Measurements from ENCODE around the gene IFITM10. TPM values are rescaled to one million over a fixed set of nuclear protein-coding genes. Genes with fewer than 3 reads are reported as not detected.

The IFITM10 gene
- total and polyA plus RNA-seq, 9 of the 15 experiments (the other 6 are each of a cell fraction or from before 2014, with no cell fraction given) = 0.08 to 0.13 (median 0.09) TPM; not detected in 6

DNA sequence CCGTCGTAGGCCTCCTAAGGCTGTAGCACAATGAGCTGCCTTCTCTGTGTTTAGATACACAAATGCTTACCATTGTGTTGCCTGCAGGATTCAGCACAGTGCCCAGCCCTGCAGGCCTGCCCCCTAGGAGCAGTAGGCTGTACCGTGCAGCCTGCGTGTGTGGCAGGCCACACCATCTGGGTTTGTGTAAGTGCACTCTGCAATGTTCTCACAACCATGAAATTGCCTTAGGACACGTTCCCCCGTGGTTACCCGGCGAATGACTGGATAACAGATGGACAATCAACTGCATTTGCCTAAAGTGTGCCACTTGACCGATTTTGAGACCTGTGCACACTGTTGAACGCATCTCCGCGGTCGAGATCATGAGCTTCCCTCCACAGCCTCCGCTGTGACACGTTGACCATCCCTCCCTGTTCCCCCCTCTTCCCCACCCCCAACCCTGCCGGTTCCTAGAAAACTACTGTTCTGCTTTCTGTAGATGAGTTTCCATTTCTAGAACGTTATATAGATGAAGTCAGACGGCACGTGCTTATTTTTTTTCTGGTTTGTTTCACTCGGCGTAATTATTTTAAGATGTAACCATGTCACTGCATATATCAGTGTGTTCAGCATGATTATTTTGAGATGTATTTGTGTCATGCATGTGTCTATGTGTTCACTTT, 35.5 kb upstream of the IFITM10 start:
- no peak for ATAC-seq
- ChIA-PET POLR2A (no interaction called here), CTCF (ENCODE audit: low intra/inter-chr PET ratio) (interaction anchor here (0.9 to 1.3 kb wide), 3 partner anchors 47 to 92 kb away, joined by 4 to 8 read pairs (median 5); no protein-coding TSS in a partner anchor)
- no peak for DNase-seq (ENCODE audit: extremely low read depth in 1 of 4, low spot score in 3 of 4)
- Histone ChIP-seq H3K9me1 (ENCODE audit: control insufficient read depth, insufficient read depth, low read length) (no peaks in the 10 kb centered on the region), H3K9ac (ENCODE audit: insufficient read depth in 1 of 2, low read depth in 2 of 2, low read length in 2 of 2) (no peak overlapping the region), H3K27me3 (ENCODE audit: control insufficient read depth in 2 of 2, insufficient read depth in 2 of 2, low read length in 2 of 2) (peaks cover 51 to 75% of the 10 kb centered on the region in 2 experiments), H3K4me2 (ENCODE audit: insufficient read depth, low read length) (no peak overlapping the region), H4K20me1 (replicated peaks; ENCODE audit: control insufficient read depth, insufficient read depth, low read length) (0 out of 2 replicates have a peak, but pooled peaks cover 8% of the 10 kb centered on the region), H3K9me3 (replicated peaks; ENCODE audit: control insufficient read depth, insufficient read depth, low read depth, low read length) (no peaks in the 10 kb centered on the region), H2AFZ (ENCODE audit: low read depth, low read length) (no peak overlapping the region), H3K79me2 (ENCODE audit: control insufficient read depth, insufficient read depth, low read length) (no peaks in the 10 kb centered on the region), H3K36me3 (ENCODE audit: control insufficient read depth, insufficient read depth, low read length) (no peaks in the 10 kb centered on the region), H3K4me1 (replicated peaks in 1 of 2; ENCODE audit: control insufficient read depth in 2 of 2, insufficient read depth in 2 of 2, low read length in 2 of 2) (peaks cover 6 to 35% of the 10 kb centered on the region in 2 experiments; a peak in 4 of 5 replicates), H3K4me3 (no peak overlapping the region), H3K27ac (ENCODE audit: extremely low read depth, low read depth, low read length) (no peak overlapping the region)
- BruUV-seq (replicated peaks) = no TSS peak
- in situ Hi-C loops (cut with MboI) = no loop called here
- TF ChIP-seq MTA1 (IDR thresholded peaks at IDR 0.05; ENCODE audit: borderline replicate concordance) (no peak), ZNF717 (CRISPR knock-in tag; IDR thresholded peaks at IDR 0.05) (no peak), KAT7 (CRISPR knock-in tag; IDR thresholded peaks at IDR 0.05; ENCODE audit: borderline replicate concordance) (no peak)
- TF ChIP-seq, protein P1, sequence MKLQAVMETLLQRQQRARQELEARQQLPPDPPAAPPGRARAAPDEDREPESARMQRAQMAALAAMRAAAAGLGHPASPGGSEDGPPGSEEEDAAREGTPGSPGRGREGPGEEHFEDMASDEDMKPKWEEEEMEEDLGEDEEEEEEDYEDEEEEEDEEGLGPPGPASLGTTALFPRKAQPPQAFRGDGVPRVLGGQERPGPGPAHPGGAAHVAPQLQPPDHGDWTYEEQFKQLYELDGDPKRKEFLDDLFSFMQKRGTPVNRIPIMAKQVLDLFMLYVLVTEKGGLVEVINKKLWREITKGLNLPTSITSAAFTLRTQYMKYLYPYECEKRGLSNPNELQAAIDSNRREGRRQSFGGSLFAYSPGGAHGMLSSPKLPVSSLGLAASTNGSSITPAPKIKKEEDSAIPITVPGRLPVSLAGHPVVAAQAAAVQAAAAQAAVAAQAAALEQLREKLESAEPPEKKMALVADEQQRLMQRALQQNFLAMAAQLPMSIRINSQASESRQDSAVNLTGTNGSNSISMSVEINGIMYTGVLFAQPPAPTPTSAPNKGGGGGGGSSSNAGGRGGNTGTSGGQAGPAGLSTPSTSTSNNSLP (IDR thresholded peaks at IDR 0.05; ENCODE audit: borderline replicate concordance, low read depth, low read length) = no peak
- intact Hi-C loops (cut with micrococcal nuclease) = no loop called here
- 8% methylated on average over 21 of the region's 21 CpGs for WGBS (ENCODE audit: insufficient coverage, low coverage, missing lambda C conversion rate)
- no peak for FAIRE-seq

Data from K562 (cell line).